GM12878 (cell line): Measurements from ENCODE around the gene HOXD3.

Experiments used
- CEBPB ChIP-seq, 2 experiments: fragments of 150-350 bp in 1 of 2; IDR thresholded peaks; 2 replicates each; pipeline ENCODE4 v1.6.1; 2012 to 2014; ENCODE audit warnings: low read depth in 2 of 2, low read length in 2 of 2, borderline replicate concordance in 1 of 2, inconsistent platforms in 1 of 2
- EZH2 ChIP-seq: IDR thresholded peaks from 2 replicates; pipeline ENCODE4 v1.6.1; 2012; ENCODE audit warnings: low read depth, mild to moderate bottlenecking, control low read depth, inconsistent platforms, low read length, borderline replicate concordance; ENCODE audit not compliant: control insufficient read depth
- KDM1A ChIP-seq: fragments of 200-600 bp; sonication (generic); IDR thresholded peaks from 2 replicates; pipeline ENCODE4 v1.6.1; 2016; ENCODE audit warnings: borderline replicate concordance
- MLLT1 ChIP-seq: fragments of 450-650 bp; IDR thresholded peaks from 2 replicates; pipeline ENCODE4 v1.6.1; 2016; ENCODE audit warnings: mild to moderate bottlenecking
- RBBP5 ChIP-seq: fragments of 200-600 bp; sonication (generic); conservative IDR thresholded peaks from 2 replicates; pipeline ENCODE4 v1.6.1; 2016
- SIN3A ChIP-seq: IDR thresholded peaks from 2 replicates; pipeline ENCODE4 v1.6.1; 2012; ENCODE audit warnings: low read depth, low read length, improper control_type of control experiment
- TF ChIP-seq, protein P1 (sequence below): IDR thresholded peaks from 2 replicates; pipeline ENCODE4 v1.6.1; 2012; ENCODE audit warnings: low read depth, low read length, improper control_type of control experiment
- TF ChIP-seq, protein P2 (sequence below), 3 experiments: IDR thresholded peaks in 2 of 3; conservative IDR thresholded peaks in 1 of 3; 2 replicates each; pipeline ENCODE4 v1.5.1; 2011; ENCODE audit warnings: low read depth in 3 of 3, low read length in 3 of 3, mild to moderate bottlenecking in 3 of 3, control low read depth in 2 of 3, moderate library complexity in 2 of 3, inconsistent platforms in 1 of 3, mixed read lengths in 1 of 3; ENCODE audit not compliant: control insufficient read depth in 2 of 3, insufficient read depth in 1 of 3; ENCODE audit errors: extremely low read depth in 1 of 3

DNA sequence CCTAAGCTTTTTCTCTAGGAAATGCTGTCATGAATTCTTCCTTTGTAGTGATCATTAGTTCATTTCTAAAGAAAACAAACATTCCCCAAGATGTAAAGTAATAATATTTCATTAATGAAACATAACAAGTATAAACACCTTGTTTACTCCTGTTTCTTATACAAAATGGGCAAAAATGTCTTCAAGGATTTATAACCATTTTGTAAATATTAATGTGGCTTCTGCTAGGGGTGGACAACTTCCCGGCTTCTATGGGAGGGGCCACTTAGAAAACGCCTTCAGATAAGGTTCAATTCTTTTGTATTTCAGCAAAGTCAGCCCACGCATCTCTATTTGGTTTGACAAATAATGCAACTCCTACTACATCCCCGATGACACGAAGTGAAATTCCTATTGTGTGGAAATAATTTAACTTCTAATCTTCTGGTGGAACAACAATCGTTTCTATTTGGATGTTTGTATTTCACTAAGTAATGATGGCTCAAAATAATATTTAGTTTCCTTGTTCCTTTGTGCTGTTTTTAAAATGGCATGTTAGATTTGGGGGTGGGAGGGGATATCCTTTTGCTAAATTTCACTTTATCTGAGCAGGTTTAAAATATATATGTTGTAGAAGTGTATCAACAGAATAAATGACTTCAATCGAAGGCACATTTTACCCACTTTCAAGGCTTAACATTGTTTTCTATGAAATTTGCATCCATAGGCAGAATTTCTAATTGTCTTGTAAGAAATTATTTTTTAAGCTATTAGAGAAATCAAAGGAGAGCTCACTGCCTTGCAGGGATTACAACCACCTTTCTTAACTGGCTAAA is 16.7 kb downstream of the HOXD3 start:
- TF ChIP-seq, protein P1, sequence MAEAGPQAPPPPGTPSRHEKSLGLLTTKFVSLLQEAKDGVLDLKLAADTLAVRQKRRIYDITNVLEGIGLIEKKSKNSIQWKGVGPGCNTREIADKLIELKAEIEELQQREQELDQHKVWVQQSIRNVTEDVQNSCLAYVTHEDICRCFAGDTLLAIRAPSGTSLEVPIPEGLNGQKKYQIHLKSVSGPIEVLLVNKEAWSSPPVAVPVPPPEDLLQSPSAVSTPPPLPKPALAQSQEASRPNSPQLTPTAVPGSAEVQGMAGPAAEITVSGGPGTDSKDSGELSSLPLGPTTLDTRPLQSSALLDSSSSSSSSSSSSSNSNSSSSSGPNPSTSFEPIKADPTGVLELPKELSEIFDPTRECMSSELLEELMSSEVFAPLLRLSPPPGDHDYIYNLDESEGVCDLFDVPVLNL: no peak
- TF ChIP-seq KDM1A (no peak), RBBP5 (no peak), CEBPB (IDR thresholded peaks at IDR 0.05; ENCODE audit: borderline replicate concordance in 1 of 2, low read depth in 2 of 2, low read length in 2 of 2) (no peak), EZH2 (no peak), SIN3A (no peak), MLLT1 (no peak)
- TF ChIP-seq, protein P2, sequence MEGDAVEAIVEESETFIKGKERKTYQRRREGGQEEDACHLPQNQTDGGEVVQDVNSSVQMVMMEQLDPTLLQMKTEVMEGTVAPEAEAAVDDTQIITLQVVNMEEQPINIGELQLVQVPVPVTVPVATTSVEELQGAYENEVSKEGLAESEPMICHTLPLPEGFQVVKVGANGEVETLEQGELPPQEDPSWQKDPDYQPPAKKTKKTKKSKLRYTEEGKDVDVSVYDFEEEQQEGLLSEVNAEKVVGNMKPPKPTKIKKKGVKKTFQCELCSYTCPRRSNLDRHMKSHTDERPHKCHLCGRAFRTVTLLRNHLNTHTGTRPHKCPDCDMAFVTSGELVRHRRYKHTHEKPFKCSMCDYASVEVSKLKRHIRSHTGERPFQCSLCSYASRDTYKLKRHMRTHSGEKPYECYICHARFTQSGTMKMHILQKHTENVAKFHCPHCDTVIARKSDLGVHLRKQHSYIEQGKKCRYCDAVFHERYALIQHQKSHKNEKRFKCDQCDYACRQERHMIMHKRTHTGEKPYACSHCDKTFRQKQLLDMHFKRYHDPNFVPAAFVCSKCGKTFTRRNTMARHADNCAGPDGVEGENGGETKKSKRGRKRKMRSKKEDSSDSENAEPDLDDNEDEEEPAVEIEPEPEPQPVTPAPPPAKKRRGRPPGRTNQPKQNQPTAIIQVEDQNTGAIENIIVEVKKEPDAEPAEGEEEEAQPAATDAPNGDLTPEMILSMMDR (IDR thresholded peaks at IDR 0.05 in 2 of 3, conservative IDR thresholded peaks at IDR 0.05 in 1 of 3; ENCODE audit: control insufficient read depth in 2 of 3, extremely low read depth in 1 of 3, insufficient read depth in 1 of 3, low read depth in 3 of 3, low read length in 3 of 3): no peak
